GM12874 (cell line): ENCODE measurements around the gene PTK7.

Experiments
- TF ChIP-seq, protein P1 (sequence below): IDR thresholded peaks from 2 replicates; pipeline ENCODE4 v1.5.1; 2011; ENCODE audit warnings: low read depth, mild to moderate bottlenecking, control low read depth, low read length, moderate library complexity; ENCODE audit not compliant: insufficient read depth

PTK7 gene

DNA sequence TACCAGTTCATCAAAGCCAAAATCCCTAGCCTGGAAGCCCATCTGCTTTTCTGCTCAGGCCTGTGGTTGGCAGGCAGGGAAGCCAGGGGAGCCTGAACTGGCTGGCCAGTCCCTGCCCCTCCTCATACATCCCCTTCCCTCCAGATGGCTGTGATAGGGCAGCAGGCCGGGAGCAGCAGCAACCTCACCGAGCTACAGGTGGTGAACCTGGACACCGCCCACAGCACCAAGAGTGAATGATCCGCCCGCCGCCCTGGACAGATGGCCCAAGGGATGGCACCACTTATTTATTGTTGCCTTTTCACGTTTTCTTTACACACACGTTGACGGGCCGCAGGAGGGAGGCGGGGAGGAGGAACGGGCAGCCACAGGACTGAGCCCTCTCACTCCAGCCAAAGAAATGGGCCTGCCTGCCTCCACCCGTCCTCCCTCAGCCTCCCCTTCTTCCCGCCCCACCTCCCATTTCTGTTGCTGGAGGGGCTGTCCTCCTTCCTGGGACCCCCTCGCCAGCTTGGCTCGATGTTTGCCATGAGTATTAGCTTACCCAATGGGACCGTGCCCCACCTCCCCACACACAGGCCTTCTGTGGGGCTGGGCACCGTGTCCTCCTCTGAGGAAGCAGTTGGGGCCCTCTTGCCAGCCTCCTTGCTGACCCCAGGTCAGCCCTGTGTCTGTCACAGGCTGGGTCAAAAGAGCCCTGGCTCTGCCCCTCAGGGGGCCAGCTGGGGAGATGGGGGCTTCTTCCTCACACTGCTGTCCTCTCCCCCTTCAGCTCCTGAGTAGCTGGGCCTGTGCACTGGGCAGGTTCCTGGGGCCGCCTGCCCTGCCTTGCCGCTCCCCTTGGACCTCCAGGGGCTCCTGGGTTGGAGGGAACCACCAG, 103.1 kb downstream of the PTK7 start:
- TF ChIP-seq, protein P1, sequence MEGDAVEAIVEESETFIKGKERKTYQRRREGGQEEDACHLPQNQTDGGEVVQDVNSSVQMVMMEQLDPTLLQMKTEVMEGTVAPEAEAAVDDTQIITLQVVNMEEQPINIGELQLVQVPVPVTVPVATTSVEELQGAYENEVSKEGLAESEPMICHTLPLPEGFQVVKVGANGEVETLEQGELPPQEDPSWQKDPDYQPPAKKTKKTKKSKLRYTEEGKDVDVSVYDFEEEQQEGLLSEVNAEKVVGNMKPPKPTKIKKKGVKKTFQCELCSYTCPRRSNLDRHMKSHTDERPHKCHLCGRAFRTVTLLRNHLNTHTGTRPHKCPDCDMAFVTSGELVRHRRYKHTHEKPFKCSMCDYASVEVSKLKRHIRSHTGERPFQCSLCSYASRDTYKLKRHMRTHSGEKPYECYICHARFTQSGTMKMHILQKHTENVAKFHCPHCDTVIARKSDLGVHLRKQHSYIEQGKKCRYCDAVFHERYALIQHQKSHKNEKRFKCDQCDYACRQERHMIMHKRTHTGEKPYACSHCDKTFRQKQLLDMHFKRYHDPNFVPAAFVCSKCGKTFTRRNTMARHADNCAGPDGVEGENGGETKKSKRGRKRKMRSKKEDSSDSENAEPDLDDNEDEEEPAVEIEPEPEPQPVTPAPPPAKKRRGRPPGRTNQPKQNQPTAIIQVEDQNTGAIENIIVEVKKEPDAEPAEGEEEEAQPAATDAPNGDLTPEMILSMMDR = no peak

- TF ChIP-seq, protein P1 = no peak
These were observed 103.9 kb downstream of the PTK7 start for GRCh38 chr6:43180058-43180457.

GRCh38 chr6:43180985-43181384, 104.9 kb downstream of the PTK7 start:
- TF ChIP-seq, protein P1 = no peak

DNA sequence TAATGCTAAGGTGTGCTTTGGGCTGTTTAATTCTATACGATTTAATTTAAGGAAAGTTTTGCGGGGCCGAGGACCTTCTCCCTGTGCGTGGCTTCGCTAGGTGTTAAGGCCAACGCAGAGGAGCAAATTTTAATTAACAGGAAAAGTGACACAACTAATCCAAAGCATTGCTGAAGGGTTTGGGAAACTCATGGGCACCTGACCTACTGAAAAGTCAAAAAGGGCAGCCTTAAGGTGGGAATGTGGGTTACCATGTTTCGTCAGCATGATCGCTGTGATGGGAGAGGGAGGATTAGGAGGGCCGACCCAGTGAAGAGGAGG, 105.5 kb downstream of the PTK7 start:
- TF ChIP-seq, protein P1 = no peak

GRCh38 chr6:43181942-43182860, 106.1 kb downstream of the PTK7 start, which contains the start of gene CUL9:
CUL9 (plus strand) TSS chr6:43182196; CDS start chr6:43184311, 2,115 bp downstream.
- TF ChIP-seq, protein P1 = no peak

- TF ChIP-seq, protein P1 = no peak
These were observed 107.3 kb downstream of the PTK7 start for GRCh38 chr6:43183441-43183840.
